ENCODE measurements around the gene TRAK2.

GRCh38 chr2:201362396-201362795 is 88.9 kb downstream of the TRAK2 start:
- TF ChIP-seq JUN (CRISPR knock-in tag; IDR thresholded peaks at IDR 0.05): no peak
- TF ChIP-seq TEAD4 (CRISPR knock-in tag; IDR thresholded peaks at IDR 0.05): no peak
- TF ChIP-seq ATF1 (CRISPR knock-in tag; IDR thresholded peaks at IDR 0.05): no peak
- no peak for TF ChIP-seq ESRRA (CRISPR knock-in tag; IDR thresholded peaks at IDR 0.05; ENCODE audit: borderline replicate concordance)
- TF ChIP-seq CTCF (IDR thresholded peaks at IDR 0.05): no peak
- TF ChIP-seq ATF6 (CRISPR knock-in tag; IDR thresholded peaks at IDR 0.05): no peak
- TF ChIP-seq CREM (CRISPR knock-in tag; IDR thresholded peaks at IDR 0.05): no peak
- TF ChIP-seq E2F4 (CRISPR knock-in tag; IDR thresholded peaks at IDR 0.05; ENCODE audit: borderline replicate concordance, low read depth): no peak
- no peak for TF ChIP-seq ATF2 (CRISPR knock-in tag; IDR thresholded peaks at IDR 0.05; ENCODE audit: borderline replicate concordance, low read depth)
- TF ChIP-seq TEAD1 (CRISPR knock-in tag; IDR thresholded peaks at IDR 0.05): no peak
- no peak for TF ChIP-seq FOXJ3 (CRISPR knock-in tag; IDR thresholded peaks at IDR 0.05; ENCODE audit: borderline replicate concordance)

All from WTC11 (cell line).